OCI-LY1 (cell line): Measurements from ENCODE around the gene RUFY3.
"Not testable (repeated sequence)": the region's sequence is repeated elsewhere in the genome, so short reads cannot be mapped to it uniquely, and the experiment has no call there.

Experiments used
- CTCF ChIP-seq: fragments of 200-600 bp; sonication (generic), shearing (Covaris generic); IDR thresholded peaks from 2 replicates; pipeline ENCODE4 v1.5.1; 2017; ENCODE audit warnings: mild to moderate bottlenecking, antibody characterized with exemption, low read length, moderate library complexity, mixed read lengths
- EZH2 ChIP-seq: fragments of 200-600 bp; sonication (generic), shearing (Covaris generic); IDR thresholded peaks from 2 replicates; pipeline ENCODE4 v1.8.0; 2017; ENCODE audit warnings: borderline replicate concordance, mixed run types, mild to moderate bottlenecking, antibody characterized with exemption, low read length, moderate library complexity, mixed read lengths

- peak; percentile 65 for TF ChIP-seq CTCF
- not testable (repeated sequence) for TF ChIP-seq EZH2
These were observed 14.2 kb downstream of the RUFY3 start for GRCh38 chr4:70735915-70736314.
